RWPE2 (cell line): ENCODE measurements around the gene USF3.

ENCODE experiments used
- ATAC-seq: fragments of 200-7000 bp; cut with Tn5 transposase; 3 replicates; pipeline ENCODE4 v1.9.1; 2021; ENCODE audit warnings: low read depth
- DNase-seq: peaks from one replicate; pipeline ENCODE4 v3.0.0-alpha.2; 2020; ENCODE audit warnings: low spot score
- H3K27ac ChIP-seq: fragments of 450-650 bp; 2 replicates; pipeline ENCODE4 v1.5.1; 2017; ENCODE audit warnings: mild to moderate bottlenecking; ENCODE audit not compliant: poor library complexity, severe bottlenecking
- H3K27me3 ChIP-seq: fragments of 250-450 bp; sonication (Bioruptor Pico); 2 replicates; pipeline ENCODE4 v1.5.1; 2021; ENCODE audit warnings: mild to moderate bottlenecking, moderate library complexity; ENCODE audit not compliant: insufficient read depth, poor library complexity, severe bottlenecking
- H3K36me3 ChIP-seq: fragments of 250-450 bp; sonication (Bioruptor Pico); 2 replicates; pipeline ENCODE4 v1.5.1; 2020; ENCODE audit warnings: low read depth, mild to moderate bottlenecking, moderate library complexity
- H3K4me1 ChIP-seq: fragments of 250-450 bp; sonication (Bioruptor Pico); 2 replicates; pipeline ENCODE4 v1.5.1; 2021; ENCODE audit warnings: mild to moderate bottlenecking, moderate library complexity; ENCODE audit not compliant: insufficient read depth, poor library complexity, severe bottlenecking
- H3K4me3 ChIP-seq: fragments of 250-450 bp; sonication (Bioruptor Pico); 2 replicates; pipeline ENCODE4 v1.5.1; 2021; ENCODE audit warnings: mild to moderate bottlenecking, moderate library complexity; ENCODE audit not compliant: severe bottlenecking
- H3K9me3 ChIP-seq: fragments of 250-450 bp; sonication (Bioruptor Pico); 2 replicates; pipeline ENCODE4 v1.5.1; 2021; ENCODE audit warnings: mild to moderate bottlenecking, moderate library complexity; ENCODE audit not compliant: severe bottlenecking
- CTCF ChIP-seq: fragments of 450-650 bp; IDR thresholded peaks from one replicate; pipeline ENCODE4 v1.5.1; 2017; ENCODE audit warnings: mild to moderate bottlenecking, moderate library complexity; ENCODE audit not compliant: poor library complexity, severe bottlenecking

The USF3 gene

GRCh38 chr3:113690482-113690881, 6.0 kb downstream of the USF3 start:
- H3K4me1 ChIP-seq, result peaks cover 4% of the 10 kb centered on the region
- ATAC-seq (no peak), DNase-seq (no peak)
- no peak overlapping the region for H3K27ac ChIP-seq
- no peaks in the 10 kb centered on the region for H3K36me3 ChIP-seq
- no peaks in the 10 kb centered on the region for H3K9me3 ChIP-seq
- no peak overlapping the region for H3K4me3 ChIP-seq
- no peak for TF ChIP-seq CTCF
- H3K27me3 ChIP-seq, result no peaks in the 10 kb centered on the region

- Histone ChIP-seq H3K27me3 (no peaks in the 10 kb centered on the region), H3K9me3 (no peaks in the 10 kb centered on the region), H3K4me1 (no peaks in the 10 kb centered on the region), H3K27ac (no peak overlapping the region), H3K36me3 (no peaks in the 10 kb centered on the region), H3K4me3 (no peak overlapping the region)
- ATAC-seq (no peak), DNase-seq (no peak)
- TF ChIP-seq CTCF, result no peak
Observed at GRCh38 chr3:113685956-113686721, 10.3 kb downstream of the USF3 start.

DNA sequence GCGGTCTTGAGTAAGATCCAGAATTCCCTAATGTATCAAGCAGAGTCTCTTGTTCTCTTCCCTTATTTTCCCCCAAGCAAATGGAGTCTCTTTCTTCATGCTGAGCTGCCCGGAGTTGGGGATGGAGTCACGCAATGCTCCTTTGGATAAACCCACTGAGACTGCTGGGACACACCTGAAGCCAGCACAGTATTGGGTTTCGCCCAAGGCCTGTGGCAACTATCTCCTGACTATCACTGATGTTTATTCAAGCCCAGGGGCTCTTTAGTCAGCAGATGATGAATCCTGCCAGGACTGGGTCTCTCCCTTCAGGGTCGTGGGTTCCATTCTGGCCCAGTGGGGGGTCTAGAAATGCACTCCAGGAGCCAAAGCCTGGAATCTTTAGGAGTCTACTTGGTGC, 11.3 kb downstream of the USF3 start:
- Histone ChIP-seq H3K27ac (no peak overlapping the region), H3K9me3 (no peaks in the 10 kb centered on the region), H3K4me1 (no peaks in the 10 kb centered on the region), H3K27me3 (no peaks in the 10 kb centered on the region), H3K4me3 (no peak overlapping the region), H3K36me3 (no peaks in the 10 kb centered on the region)
- ATAC-seq (no peak), DNase-seq (no peak)
- no peak for TF ChIP-seq CTCF

DNA sequence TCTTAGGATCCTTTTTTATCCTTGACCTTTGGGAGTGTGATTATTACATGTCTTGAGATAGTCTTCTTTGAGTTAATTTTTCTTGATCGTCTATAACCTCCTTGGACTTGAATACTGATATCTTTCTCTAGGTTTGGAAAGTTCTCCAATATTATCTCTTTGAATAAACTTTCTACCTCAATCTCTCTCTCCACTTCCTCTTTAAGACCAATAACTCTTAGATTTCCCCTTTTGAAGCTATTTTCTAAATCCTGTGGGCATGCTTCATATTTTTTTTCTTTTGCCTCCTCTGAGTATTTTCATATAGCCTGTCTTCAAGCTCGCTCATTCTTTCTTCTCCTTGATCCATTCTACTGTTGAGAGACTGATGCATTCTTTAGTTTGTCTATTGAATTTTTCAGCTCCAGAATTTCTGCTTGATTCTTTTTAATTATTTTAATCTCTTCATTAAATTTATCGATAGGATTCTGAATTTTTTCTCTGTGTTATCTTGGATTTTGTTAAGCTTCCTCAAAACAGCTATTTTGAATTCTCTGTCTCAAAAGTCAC, 12.1 kb downstream of the USF3 start:
- H3K36me3 ChIP-seq, result no peaks in the 10 kb centered on the region
- no peak for TF ChIP-seq CTCF
- no peaks in the 10 kb centered on the region for H3K4me1 ChIP-seq
- no peak overlapping the region for H3K27ac ChIP-seq
- DNase-seq (no peak), ATAC-seq (no peak)
- H3K4me3 ChIP-seq, result no peak overlapping the region
- H3K27me3 ChIP-seq, result no peaks in the 10 kb centered on the region
- H3K9me3 ChIP-seq, result no peaks in the 10 kb centered on the region

DNA sequence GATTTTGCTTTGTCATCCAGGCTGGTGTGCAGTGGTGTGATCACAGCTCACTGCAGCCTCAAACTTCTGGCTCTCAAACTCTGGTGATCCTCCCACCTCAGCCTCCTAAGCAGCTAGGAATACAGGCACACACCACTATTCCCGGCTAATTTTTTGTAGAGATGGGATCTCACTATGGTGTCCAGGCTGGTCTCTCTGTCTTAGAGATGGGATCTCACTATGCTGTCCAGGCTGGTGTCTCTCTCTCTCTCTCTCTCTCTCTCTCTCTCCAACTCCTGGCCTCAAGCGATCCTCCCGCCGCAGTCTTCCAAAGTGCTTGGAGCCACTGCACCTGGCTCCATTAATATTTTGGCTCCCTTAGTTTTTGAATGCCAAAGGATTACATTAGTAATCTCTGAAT, 17.7 kb downstream of the USF3 start:
- Histone ChIP-seq H3K36me3 (no peaks in the 10 kb centered on the region), H3K4me1 (no peaks in the 10 kb centered on the region)

More for the DNA sequence above, 17.7 kb downstream of the USF3 start:
- Histone ChIP-seq H3K4me3 (no peak overlapping the region), H3K9me3 (no peaks in the 10 kb centered on the region), H3K27ac (no peak overlapping the region), H3K27me3 (no peaks in the 10 kb centered on the region)
- ATAC-seq (no peak), DNase-seq (no peak)
- no peak for TF ChIP-seq CTCF
